ENCODE results near the gene MYBPC2.

GRCh38 chr19:50383001-50383851 is 49.5 kb upstream of the MYBPC2 start:
- TF ChIP-seq POLR2A (IDR thresholded peaks at IDR 0.05), result no peak
- no peak for TF ChIP-seq CTCF (IDR thresholded peaks at IDR 0.05)
